ENCODE results near the gene COPG1.

COPG1 gene

DNA sequence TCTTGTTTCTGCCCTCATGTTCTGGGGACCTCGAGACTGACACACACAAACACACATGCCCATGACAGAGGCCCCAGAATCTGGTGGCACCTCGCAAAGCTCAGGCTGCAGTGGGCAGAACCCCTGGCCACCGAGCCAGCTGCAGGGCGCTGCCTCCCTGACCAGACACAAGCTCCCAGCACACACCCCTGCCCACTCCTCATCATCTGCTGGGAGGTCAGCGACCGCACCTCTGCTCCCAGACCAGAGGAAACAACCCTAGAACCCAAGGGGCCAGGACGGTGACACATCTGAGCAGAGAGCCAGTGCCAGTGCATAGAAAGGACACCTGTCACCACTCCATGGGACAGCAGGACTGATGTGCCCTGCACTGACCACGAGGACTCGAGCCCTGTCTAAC, 72.5 kb downstream of the COPG1 start:
- in situ Hi-C loops (cut with MboI; ENCODE audit: low sequenced_read_pairs, unreplicated experiment) = no loop called here
- DNase-seq (ENCODE audit: low spot score) = no peak
- no peak for TF ChIP-seq CTCF (IDR thresholded peaks at IDR 0.05; ENCODE audit: borderline replicate concordance, control extremely low read depth, extremely low read depth, insufficient read depth, missing control alignments)

GRCh38 chr3:129323651-129324294, 74.4 kb downstream of the COPG1 start:
- TF ChIP-seq CTCF (IDR thresholded peaks at IDR 0.05; ENCODE audit: borderline replicate concordance, control extremely low read depth, extremely low read depth, insufficient read depth, missing control alignments) = no peak
- in situ Hi-C loops (cut with MboI; ENCODE audit: low sequenced_read_pairs, unreplicated experiment) = no loop called here
- peak; percentile 76 for DNase-seq (ENCODE audit: low spot score)

DNA sequence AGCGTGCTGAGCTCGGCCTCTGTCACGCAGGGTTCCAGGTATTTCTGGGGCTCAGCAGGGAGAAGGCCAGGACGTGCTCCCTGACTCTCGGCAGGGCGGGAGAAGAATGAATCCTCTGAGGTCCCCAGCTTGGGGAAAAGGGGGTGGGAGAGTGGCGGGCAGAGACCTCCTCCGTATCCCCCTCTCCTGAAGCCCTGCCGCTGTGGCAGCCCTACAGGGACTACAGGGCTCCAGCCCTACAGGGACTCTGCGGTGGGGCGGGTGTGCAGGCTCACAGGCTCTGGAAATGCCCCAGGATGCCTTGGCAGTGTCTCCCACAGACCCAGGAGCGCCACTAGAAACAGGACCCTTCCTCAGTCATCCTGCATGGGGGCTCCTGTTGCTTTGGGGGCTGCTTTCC, 75.4 kb downstream of the COPG1 start:
- in situ Hi-C loops (cut with MboI; ENCODE audit: low sequenced_read_pairs, unreplicated experiment) = no loop called here
- no peak for TF ChIP-seq CTCF (IDR thresholded peaks at IDR 0.05; ENCODE audit: borderline replicate concordance, control extremely low read depth, extremely low read depth, insufficient read depth, missing control alignments)

DNA sequence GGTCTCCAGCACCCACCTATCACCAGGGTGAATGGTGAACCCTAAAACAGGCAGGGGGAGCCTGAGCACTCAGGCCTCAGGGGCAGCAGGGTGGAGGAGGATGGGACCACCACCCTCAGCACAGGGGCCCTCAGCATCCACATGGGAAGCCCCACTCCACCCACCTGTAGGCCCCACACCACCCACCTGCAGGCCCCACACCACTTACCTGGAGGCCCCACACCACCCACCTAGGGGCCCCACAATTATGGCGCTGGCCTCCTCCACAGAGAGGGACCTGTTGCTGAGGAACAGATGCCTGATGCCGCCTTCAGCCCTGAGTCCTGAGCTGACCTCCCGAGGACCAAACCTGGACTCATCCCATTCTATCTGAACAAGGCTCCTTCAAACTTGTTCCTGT, 76.0 kb downstream of the COPG1 start:
- in situ Hi-C loops (cut with MboI; ENCODE audit: low sequenced_read_pairs, unreplicated experiment) = no loop called here

More for the DNA sequence above, 75.4 kb downstream of the COPG1 start:
- DNase-seq (ENCODE audit: low spot score) = no peak

DNA sequence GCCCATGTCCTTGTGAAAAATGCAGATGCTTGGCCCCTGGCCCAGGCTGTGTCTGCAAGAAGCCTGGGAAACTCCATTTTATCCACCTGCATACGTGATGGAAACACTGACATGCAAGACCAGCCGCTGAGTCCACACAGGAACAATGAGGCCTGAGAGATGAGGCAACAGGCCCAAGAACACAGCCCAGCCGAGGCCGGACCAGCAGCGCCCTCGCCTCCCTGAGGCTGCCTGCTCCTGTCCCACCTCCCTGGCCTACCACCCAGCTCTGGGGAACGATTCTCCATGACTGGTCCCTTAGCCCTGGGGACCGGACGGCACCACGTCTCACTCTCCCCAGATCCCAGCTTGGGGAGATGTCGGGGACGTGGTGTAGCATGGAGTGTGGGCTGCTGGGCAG, 76.7 kb downstream of the COPG1 start:
- no peak for TF ChIP-seq CTCF (IDR thresholded peaks at IDR 0.05; ENCODE audit: borderline replicate concordance, control extremely low read depth, extremely low read depth, insufficient read depth, missing control alignments)
- DNase-seq (ENCODE audit: low spot score) = no peak
- in situ Hi-C loops (cut with MboI; ENCODE audit: low sequenced_read_pairs, unreplicated experiment) = no loop called here

More for the DNA sequence above, 76.0 kb downstream of the COPG1 start:
- no peak for TF ChIP-seq CTCF (IDR thresholded peaks at IDR 0.05; ENCODE audit: borderline replicate concordance, control extremely low read depth, extremely low read depth, insufficient read depth, missing control alignments)
- no peak for DNase-seq (ENCODE audit: low spot score)

DNA sequence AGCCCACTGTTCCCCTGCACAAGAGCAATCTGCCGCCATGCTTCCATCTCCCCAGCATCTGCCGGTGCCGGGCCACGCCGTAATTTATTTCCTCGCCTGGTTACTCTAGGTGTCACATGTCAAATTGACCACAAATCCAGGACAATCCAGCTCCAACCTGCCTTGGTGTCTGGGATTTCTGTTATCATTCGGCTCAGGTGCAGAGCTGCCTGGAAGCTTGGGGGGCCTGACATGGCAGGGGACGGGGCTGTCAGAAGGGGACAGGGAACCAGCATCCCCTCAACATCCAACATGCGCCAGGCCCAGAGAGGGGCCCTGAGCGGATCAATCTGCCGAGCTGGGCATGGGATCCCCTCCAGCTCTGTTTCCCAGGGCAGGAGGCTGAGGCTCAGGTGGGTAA, 77.2 kb downstream of the COPG1 start:
- no peak for TF ChIP-seq CTCF (IDR thresholded peaks at IDR 0.05; ENCODE audit: borderline replicate concordance, control extremely low read depth, extremely low read depth, insufficient read depth, missing control alignments)
- in situ Hi-C loops (cut with MboI; ENCODE audit: low sequenced_read_pairs, unreplicated experiment) = no loop called here
- DNase-seq (ENCODE audit: low spot score) = no peak

All from GM13976 (cell line).